Upper lobe of left lung (tissue), 6 donors: ENCODE data around the gene FDX2. TPM values are rescaled to one million over a fixed set of nuclear protein-coding genes. Genes with fewer than 3 reads are reported as not detected.

ENCODE experiments used
- ATAC-seq, 2 donors: fragments of 200-7000 bp; cut with Tn5 transposase; one replicate each; pipeline ENCODE4 v1.9.1; 2022; ENCODE audit warnings: mild to moderate bottlenecking in 2 of 2, moderate library complexity in 2 of 2; ENCODE audit not compliant: low FRiP score in 2 of 2
- DNase-seq, 2 donors: peaks; one replicate each; pipeline ENCODE4 v3.0.0-alpha.2; 2019 to 2020
- H3K27ac ChIP-seq, 4 donors: fragments of 200-600 bp; sonication (generic); one replicate each; pipeline ENCODE4 v1.5.1; 2016 to 2019
- H3K27me3 ChIP-seq, 4 donors: fragments of 200-600 bp; sonication (generic); one replicate each; pipeline ENCODE4 v1.5.1; 2017 to 2019
- H3K36me3 ChIP-seq, 4 donors: fragments of 200-600 bp; sonication (generic); one replicate each; pipeline ENCODE4 v1.5.1; 2016 to 2019
- H3K4me1 ChIP-seq, 4 donors: fragments of 200-600 bp; sonication (generic); one replicate each; pipeline ENCODE4 v1.5.1; 2018 to 2019
- H3K4me3 ChIP-seq, 4 donors: fragments of 200-600 bp; sonication (generic); one replicate each; pipeline ENCODE4 v1.5.1; 2017 to 2019; ENCODE audit warnings: mild to moderate bottlenecking in 2 of 4, moderate library complexity in 1 of 4
- H3K9me3 ChIP-seq, 4 donors: fragments of 200-600 bp; sonication (generic); one replicate each; pipeline ENCODE4 v1.5.1; 2018 to 2019
- EP300 ChIP-seq, 4 donors: sonication (generic); formaldehyde crosslinking; IDR thresholded peaks; one replicate each; pipeline ENCODE4 v1.5.1; 2017; ENCODE audit warnings: antibody characterized with exemption in 4 of 4, control low read depth in 2 of 4
- POLR2A ChIP-seq, 4 donors: fragments of 450-650 bp; IDR thresholded peaks; one replicate each; pipeline ENCODE4 v1.5.1; 2016 to 2017; ENCODE audit warnings: antibody characterized with exemption in 4 of 4, mild to moderate bottlenecking in 2 of 4
- POLR2AphosphoS5 ChIP-seq, 2 donors: sonication (generic); formaldehyde crosslinking; IDR thresholded peaks; one replicate each; pipeline ENCODE4 v1.5.1; 2017; ENCODE audit warnings: antibody characterized with exemption in 2 of 2
- WGBS, 2 donors: methylation state at CpG; one replicate each; pipeline ENCODE4 v1.1.5; 2017 to 2018; 5-methylcytosine and 5-hydroxymethylcytosine counted together
- total RNA-seq, 6 donors: library from RNA; depleted of rRNA in 4 of 6; stranded (reverse); fragments of >200 nt in 4 of 6; gene quantifications; one replicate each; pipeline versions ENCODE4 v1.1.0 to v1.2.1, GENCODE V29; 2016 to 2021
- TF ChIP-seq, protein P1 (sequence below), 6 experiments: fragments of 450-650 bp in 4 of 6; fragments of 200-600 bp in 2 of 6; sonication (generic) in 2 of 6; IDR thresholded peaks; one replicate each; pipeline ENCODE4 v1.5.1; 2016 to 2019; ENCODE audit warnings: antibody characterized with exemption in 6 of 6
- donor health status: DM: no; HTN: no; CAD: no; lungs with moderate emphysema.
- donor health status: DM: no; HTN: yes; CAD: no; lungs with severe emphysema.

Gene FDX2
- total RNA-seq, 6 donors from 2014 or later = 16.6 to 27.5 (median 26.0) TPM

- 69 to 71% methylated on average over 10 to 16 of the region's 17 CpGs for WGBS, 2 donors
- TF ChIP-seq POLR2A (IDR thresholded peaks at IDR 0.05) (no peak), EP300 (IDR thresholded peaks at IDR 0.05) (no peak), POLR2AphosphoS5 (IDR thresholded peaks at IDR 0.05) (no peak)
- TF ChIP-seq, protein P1, sequence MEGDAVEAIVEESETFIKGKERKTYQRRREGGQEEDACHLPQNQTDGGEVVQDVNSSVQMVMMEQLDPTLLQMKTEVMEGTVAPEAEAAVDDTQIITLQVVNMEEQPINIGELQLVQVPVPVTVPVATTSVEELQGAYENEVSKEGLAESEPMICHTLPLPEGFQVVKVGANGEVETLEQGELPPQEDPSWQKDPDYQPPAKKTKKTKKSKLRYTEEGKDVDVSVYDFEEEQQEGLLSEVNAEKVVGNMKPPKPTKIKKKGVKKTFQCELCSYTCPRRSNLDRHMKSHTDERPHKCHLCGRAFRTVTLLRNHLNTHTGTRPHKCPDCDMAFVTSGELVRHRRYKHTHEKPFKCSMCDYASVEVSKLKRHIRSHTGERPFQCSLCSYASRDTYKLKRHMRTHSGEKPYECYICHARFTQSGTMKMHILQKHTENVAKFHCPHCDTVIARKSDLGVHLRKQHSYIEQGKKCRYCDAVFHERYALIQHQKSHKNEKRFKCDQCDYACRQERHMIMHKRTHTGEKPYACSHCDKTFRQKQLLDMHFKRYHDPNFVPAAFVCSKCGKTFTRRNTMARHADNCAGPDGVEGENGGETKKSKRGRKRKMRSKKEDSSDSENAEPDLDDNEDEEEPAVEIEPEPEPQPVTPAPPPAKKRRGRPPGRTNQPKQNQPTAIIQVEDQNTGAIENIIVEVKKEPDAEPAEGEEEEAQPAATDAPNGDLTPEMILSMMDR (IDR thresholded peaks at IDR 0.05) = no peak
- Histone ChIP-seq H3K9me3 (no peaks in the 10 kb centered on the region), H3K36me3 (peaks cover 0 to 9% (median 4%) of the 10 kb centered on the region in 4 donors), H3K4me1 (no peaks in the 10 kb centered on the region), H3K27me3 (no peaks in the 10 kb centered on the region), H3K4me3 (no peak overlapping the region), H3K27ac (no peak overlapping the region)
- peak in 1 of 2 donors; percentile 67 for DNase-seq
- peak in 1 of 2 donors; percentile 79 for ATAC-seq
These were observed 10.5 kb downstream of the FDX2 start for GRCh38 chr19:10305139-10305806.

DNA sequence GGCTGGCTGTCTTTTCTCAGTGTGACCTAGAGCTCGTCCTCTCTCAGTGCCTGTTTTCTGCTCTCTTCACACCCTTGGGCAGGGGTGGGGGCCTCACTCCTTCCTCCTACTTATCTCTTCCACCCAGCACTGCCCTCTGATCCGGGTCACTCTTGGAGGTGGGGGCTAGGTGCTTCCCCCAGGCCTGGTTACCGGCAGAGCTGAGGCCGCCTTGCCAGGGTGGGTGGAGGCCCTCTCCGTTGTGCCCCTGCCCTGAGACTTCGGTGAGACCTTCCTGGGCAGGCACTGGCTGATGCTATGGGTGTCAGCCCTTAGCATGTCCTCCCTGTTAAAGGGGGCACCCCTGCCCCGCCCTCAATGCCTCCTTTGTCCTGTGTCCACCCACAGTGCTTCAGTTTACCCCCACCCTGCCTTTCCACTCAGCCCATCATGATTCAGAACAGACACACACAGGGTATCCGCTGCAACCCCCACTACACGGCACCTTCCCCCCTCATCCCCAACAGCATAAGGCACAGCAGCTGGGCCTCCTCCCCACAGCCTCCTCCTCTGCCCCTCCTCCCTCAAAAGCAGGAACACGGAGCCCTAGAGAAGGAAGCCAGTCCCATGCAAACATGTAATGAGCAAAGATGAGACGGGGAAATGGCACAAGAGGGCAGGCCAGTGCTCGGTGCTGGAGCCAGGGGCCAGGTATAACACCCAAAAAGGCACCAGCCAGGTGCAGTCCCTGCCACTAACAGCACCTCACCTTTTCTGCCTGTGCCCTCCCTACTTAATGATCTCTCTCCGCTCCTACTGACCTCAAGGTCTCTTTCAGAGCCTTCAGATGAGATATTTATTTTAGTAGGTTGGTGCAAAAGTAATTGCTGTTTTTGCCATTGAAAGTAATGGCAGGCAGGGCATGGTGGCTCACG is 16.0 kb downstream of the FDX2 start:
- Histone ChIP-seq H3K9me3 (no peaks in the 10 kb centered on the region), H3K27me3 (peaks cover 0 to 14% (median 5%) of the 10 kb centered on the region in 4 donors), H3K36me3 (peaks cover 0 to 6% (median 0%) of the 10 kb centered on the region in 4 donors), H3K4me3 (no peak overlapping the region), H3K27ac (no peak overlapping the region), H3K4me1 (peaks cover 13 to 15% (median 14%) of the 10 kb centered on the region in 4 donors)
- ATAC-seq = peak in 1 of 2 donors; percentile 37
- no peak for TF ChIP-seq POLR2AphosphoS5 (IDR thresholded peaks at IDR 0.05)
- TF ChIP-seq, protein P1 (IDR thresholded peaks at IDR 0.05) = no peak
- TF ChIP-seq EP300 (IDR thresholded peaks at IDR 0.05) = no peak
- TF ChIP-seq POLR2A (IDR thresholded peaks at IDR 0.05) = no peak
- no peak for DNase-seq
- WGBS, 2 donors = 44 to 47% methylated on average over 12 to 14 of the region's 14 CpGs

GRCh38 chr19:10295847-10296591 is 19.8 kb downstream of the FDX2 start:
- peak overlapping the region in 2 of 4 donors; percentile 27 to 43 for H3K27ac ChIP-seq
- ATAC-seq (no peak), DNase-seq (peak in 1 of 2 donors; percentile 84)
- H3K4me1 ChIP-seq = peaks cover 47 to 53% (median 50%) of the 10 kb centered on the region in 4 donors
- no peaks in the 10 kb centered on the region for H3K36me3 ChIP-seq
- TF ChIP-seq POLR2A (IDR thresholded peaks at IDR 0.05) = no peak
- TF ChIP-seq EP300 (IDR thresholded peaks at IDR 0.05) = no peak
- no peak for TF ChIP-seq POLR2AphosphoS5 (IDR thresholded peaks at IDR 0.05)
- peaks cover 0 to 43% (median 14%) of the 10 kb centered on the region in 4 donors for H3K27me3 ChIP-seq
- H3K9me3 ChIP-seq = no peaks in the 10 kb centered on the region
- H3K4me3 ChIP-seq = peak overlapping the region in 3 of 4 donors; percentile 31 to 50 (median 44)
- WGBS, 2 donors = 29 to 50% methylated on average over 28 to 32 of the region's 58 CpGs

DNA sequence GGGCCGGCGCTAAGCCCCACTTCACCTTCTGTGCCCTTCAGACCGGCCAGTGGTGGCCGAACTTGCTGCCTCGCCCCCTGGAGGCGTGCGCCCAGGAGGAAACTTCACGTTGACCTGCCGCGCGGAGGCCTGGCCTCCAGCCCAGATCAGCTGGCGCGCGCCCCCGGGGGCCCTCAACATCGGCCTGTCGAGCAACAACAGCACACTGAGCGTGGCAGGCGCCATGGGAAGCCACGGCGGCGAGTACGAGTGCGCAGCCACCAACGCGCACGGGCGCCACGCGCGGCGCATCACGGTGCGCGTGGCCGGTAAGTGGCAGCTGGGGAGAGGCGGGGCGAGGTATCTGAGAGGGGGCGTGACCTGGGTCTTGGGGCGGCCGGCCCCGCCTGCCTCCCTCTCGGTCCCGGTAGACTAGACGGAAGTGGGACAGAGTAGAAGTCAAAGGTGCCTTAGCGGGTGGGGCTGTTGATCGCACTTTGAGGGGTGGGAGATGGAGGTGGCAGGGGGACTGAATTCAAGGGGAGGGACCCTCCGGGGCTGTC is 20.4 kb downstream of the FDX2 start:
- peak in 1 of 4 donors; percentile 55 for TF ChIP-seq POLR2A (IDR thresholded peaks at IDR 0.05)
- TF ChIP-seq EP300 (IDR thresholded peaks at IDR 0.05) = no peak
- peak; percentile 25 to 39 for TF ChIP-seq POLR2AphosphoS5 (IDR thresholded peaks at IDR 0.05)
- TF ChIP-seq, protein P1 (IDR thresholded peaks at IDR 0.05) = peak in 4 of 6 experiments; percentile 29 to 56 (median 44)
- Histone ChIP-seq H3K27ac (peak overlapping the region in 2 of 4 donors; percentile 27 to 43), H3K4me1 (peaks cover 54 to 59% (median 56%) of the 10 kb centered on the region in 4 donors), H3K27me3 (peaks cover 0 to 43% (median 17%) of the 10 kb centered on the region in 4 donors), H3K4me3 (peak overlapping the region in 3 of 4 donors; percentile 31 to 50 (median 44)), H3K36me3 (no peaks in the 10 kb centered on the region), H3K9me3 (no peaks in the 10 kb centered on the region)
- DNase-seq (peak; percentile 81 to 93), ATAC-seq (peak; percentile 42 to 45)
- WGBS, 2 donors = 10 to 29% methylated on average over 12 to 42 of the region's 48 CpGs
